Activated T-cell treated with anti-CD3 and anti-CD28 coated beads, Interleukin-2, amount 50 U/mL, for 24 hours (primary cell): Measurements from ENCODE around the gene TLX1.
A peak's percentile ranks its signal among the peaks of the same experiment; 100 is the strongest.

Experiments
- DNase-seq: peaks from one replicate; pipeline ENCODE4 v3.0.0-alpha.2; 2020
- H3K27ac Mint-ChIP-seq: 2 replicates; pipeline ENCODE4 v1.8.0; 2020; ENCODE audit warnings: mild to moderate bottlenecking, mixed read lengths
- H3K27me3 Mint-ChIP-seq: 2 replicates; pipeline ENCODE4 v1.8.0; 2020; ENCODE audit warnings: mixed read lengths
- H3K36me3 Mint-ChIP-seq: 2 replicates; pipeline ENCODE4 v1.8.0; 2020; ENCODE audit warnings: low read depth, mixed read lengths
- H3K4me1 Mint-ChIP-seq: 2 replicates; pipeline ENCODE4 v1.8.0; 2020; ENCODE audit warnings: low read depth, mixed read lengths
- H3K4me3 Mint-ChIP-seq: 2 replicates; pipeline ENCODE4 v1.8.0; 2020; ENCODE audit warnings: mild to moderate bottlenecking, moderate library complexity, mixed read lengths
- H3K9me3 Mint-ChIP-seq: 2 replicates; pipeline ENCODE4 v1.8.0; 2020; ENCODE audit warnings: mixed read lengths

The TLX1 gene

GRCh38 chr10:101135141-101136006, 4.3 kb downstream of the TLX1 start:
- Mint-ChIP-seq H3K4me3 (peak overlapping the region; percentile 51), H3K36me3 (no peaks in the 10 kb centered on the region), H3K9me3 (no peaks in the 10 kb centered on the region), H3K27ac (no peak overlapping the region), H3K27me3 (peaks cover 93% of the 10 kb centered on the region), H3K4me1 (peaks cover 51% of the 10 kb centered on the region)
- no peak for DNase-seq

- Mint-ChIP-seq H3K36me3 (no peaks in the 10 kb centered on the region), H3K27me3 (peaks cover 93% of the 10 kb centered on the region), H3K4me3 (peak overlapping the region; percentile 3), H3K9me3 (no peaks in the 10 kb centered on the region), H3K4me1 (peaks cover 52% of the 10 kb centered on the region), H3K27ac (no peak overlapping the region)
- DNase-seq, result peak; percentile 36
These were observed 5.1 kb downstream of the TLX1 start for GRCh38 chr10:101136007-101136707.

GRCh38 chr10:101136708-101137121, 5.6 kb downstream of the TLX1 start:
- no peaks in the 10 kb centered on the region for H3K36me3 Mint-ChIP-seq
- H3K9me3 Mint-ChIP-seq, result no peaks in the 10 kb centered on the region
- H3K4me3 Mint-ChIP-seq, result no peak overlapping the region
- DNase-seq, result no peak
- peaks cover 98% of the 10 kb centered on the region for H3K27me3 Mint-ChIP-seq
- H3K4me1 Mint-ChIP-seq, result peaks cover 52% of the 10 kb centered on the region
- no peak overlapping the region for H3K27ac Mint-ChIP-seq

GRCh38 chr10:101137271-101137670, 6.2 kb downstream of the TLX1 start:
- DNase-seq, result no peak
- Mint-ChIP-seq H3K27ac (no peak overlapping the region), H3K27me3 (peaks cover 99% of the 10 kb centered on the region), H3K36me3 (no peaks in the 10 kb centered on the region), H3K4me1 (peaks cover 52% of the 10 kb centered on the region), H3K9me3 (no peaks in the 10 kb centered on the region), H3K4me3 (no peak overlapping the region)

GRCh38 chr10:101138788-101139420, 7.8 kb downstream of the TLX1 start:
- Mint-ChIP-seq H3K4me3 (no peak overlapping the region), H3K27me3 (peaks cover 99% of the 10 kb centered on the region), H3K27ac (no peak overlapping the region), H3K9me3 (no peaks in the 10 kb centered on the region), H3K4me1 (peaks cover 43% of the 10 kb centered on the region), H3K36me3 (no peaks in the 10 kb centered on the region)
- DNase-seq, result no peak

- Mint-ChIP-seq H3K4me1 (peaks cover 37% of the 10 kb centered on the region), H3K27ac (no peak overlapping the region), H3K36me3 (no peaks in the 10 kb centered on the region), H3K27me3 (peaks cover 99% of the 10 kb centered on the region), H3K9me3 (no peaks in the 10 kb centered on the region), H3K4me3 (no peak overlapping the region)
- DNase-seq, result peak; percentile 46
These were observed 8.4 kb downstream of the TLX1 start for GRCh38 chr10:101139421-101139911.

GRCh38 chr10:101140084-101140949, 9.2 kb downstream of the TLX1 start:
- Mint-ChIP-seq H3K4me1 (peaks cover 30% of the 10 kb centered on the region), H3K27me3 (peaks cover 99% of the 10 kb centered on the region), H3K4me3 (no peak overlapping the region), H3K9me3 (no peaks in the 10 kb centered on the region), H3K27ac (no peak overlapping the region), H3K36me3 (no peaks in the 10 kb centered on the region)
- peak; percentile 41 for DNase-seq

GRCh38 chr10:101140950-101141615, 10.0 kb downstream of the TLX1 start:
- Mint-ChIP-seq H3K27ac (no peak overlapping the region), H3K4me1 (peaks cover 25% of the 10 kb centered on the region), H3K4me3 (no peak overlapping the region), H3K36me3 (no peaks in the 10 kb centered on the region), H3K9me3 (no peaks in the 10 kb centered on the region), H3K27me3 (peaks cover 99% of the 10 kb centered on the region)
- DNase-seq, result peak; percentile 36

GRCh38 chr10:101141616-101142532, 10.8 kb downstream of the TLX1 start:
- H3K36me3 Mint-ChIP-seq, result no peaks in the 10 kb centered on the region
- H3K9me3 Mint-ChIP-seq, result no peaks in the 10 kb centered on the region
- H3K4me1 Mint-ChIP-seq, result peaks cover 26% of the 10 kb centered on the region
- peak; percentile 88 for DNase-seq
- no peak overlapping the region for H3K4me3 Mint-ChIP-seq
- H3K27me3 Mint-ChIP-seq, result peaks cover 99% of the 10 kb centered on the region
- no peak overlapping the region for H3K27ac Mint-ChIP-seq

- no peaks in the 10 kb centered on the region for H3K9me3 Mint-ChIP-seq
- no peak overlapping the region for H3K27ac Mint-ChIP-seq
- no peak for DNase-seq
- peaks cover 28% of the 10 kb centered on the region for H3K4me1 Mint-ChIP-seq
- peaks cover 99% of the 10 kb centered on the region for H3K27me3 Mint-ChIP-seq
- H3K36me3 Mint-ChIP-seq, result no peaks in the 10 kb centered on the region
- H3K4me3 Mint-ChIP-seq, result no peak overlapping the region
These were observed 11.6 kb downstream of the TLX1 start for GRCh38 chr10:101142533-101143344.

GRCh38 chr10:101143345-101143630, 12.2 kb downstream of the TLX1 start:
- no peak for DNase-seq
- no peak overlapping the region for H3K27ac Mint-ChIP-seq
- no peak overlapping the region for H3K4me3 Mint-ChIP-seq
- H3K36me3 Mint-ChIP-seq, result no peaks in the 10 kb centered on the region
- peaks cover 98% of the 10 kb centered on the region for H3K27me3 Mint-ChIP-seq
- peaks cover 25% of the 10 kb centered on the region for H3K4me1 Mint-ChIP-seq
- H3K9me3 Mint-ChIP-seq, result no peaks in the 10 kb centered on the region

- DNase-seq, result no peak
- no peak overlapping the region for H3K4me3 Mint-ChIP-seq
- no peak overlapping the region for H3K27ac Mint-ChIP-seq
- no peaks in the 10 kb centered on the region for H3K36me3 Mint-ChIP-seq
- H3K9me3 Mint-ChIP-seq, result no peaks in the 10 kb centered on the region
- H3K27me3 Mint-ChIP-seq, result peaks cover 96% of the 10 kb centered on the region
- peaks cover 22% of the 10 kb centered on the region for H3K4me1 Mint-ChIP-seq
These were observed 13.0 kb downstream of the TLX1 start for GRCh38 chr10:101144053-101144452.
